T-helper 1 cell treated with Interleukin-12 subunit alpha and Interleukin-12 subunit beta and Interleukin-4 antibody, amounts not matched to agents 30 μg/mL and 1 μg/mL, for 36 hours (primary cell): ENCODE data around the gene CHN1.

Experiments used
- H3K27ac Mint-ChIP-seq: one replicate; pipeline ENCODE4 v1.8.0; 2021; ENCODE audit warnings: mild to moderate bottlenecking, mixed read lengths
- H3K27me3 Mint-ChIP-seq: one replicate; pipeline ENCODE4 v1.8.0; 2021; ENCODE audit warnings: low read depth, mixed read lengths
- H3K36me3 Mint-ChIP-seq: one replicate; pipeline ENCODE4 v1.8.0; 2021; ENCODE audit warnings: low read depth, mixed read lengths
- H3K4me1 Mint-ChIP-seq: one replicate; pipeline ENCODE4 v1.8.0; 2021; ENCODE audit warnings: low read depth, mixed read lengths
- H3K4me3 Mint-ChIP-seq: one replicate; pipeline ENCODE4 v1.8.0; 2021; ENCODE audit warnings: mild to moderate bottlenecking, moderate library complexity, mixed read lengths
- H3K9me3 Mint-ChIP-seq: one replicate; pipeline ENCODE4 v1.8.0; 2021; ENCODE audit warnings: mixed read lengths

The CHN1 gene

GRCh38 chr2:174836377-174836994 lies 168.7 kb downstream of the CHN1 start:
- Mint-ChIP-seq H3K27ac (no peak overlapping the region), H3K27me3 (no peaks in the 10 kb centered on the region), H3K4me1 (peaks cover 20% of the 10 kb centered on the region), H3K9me3 (peaks cover 19% of the 10 kb centered on the region), H3K4me3 (no peak overlapping the region), H3K36me3 (peaks cover 9% of the 10 kb centered on the region)

DNA sequence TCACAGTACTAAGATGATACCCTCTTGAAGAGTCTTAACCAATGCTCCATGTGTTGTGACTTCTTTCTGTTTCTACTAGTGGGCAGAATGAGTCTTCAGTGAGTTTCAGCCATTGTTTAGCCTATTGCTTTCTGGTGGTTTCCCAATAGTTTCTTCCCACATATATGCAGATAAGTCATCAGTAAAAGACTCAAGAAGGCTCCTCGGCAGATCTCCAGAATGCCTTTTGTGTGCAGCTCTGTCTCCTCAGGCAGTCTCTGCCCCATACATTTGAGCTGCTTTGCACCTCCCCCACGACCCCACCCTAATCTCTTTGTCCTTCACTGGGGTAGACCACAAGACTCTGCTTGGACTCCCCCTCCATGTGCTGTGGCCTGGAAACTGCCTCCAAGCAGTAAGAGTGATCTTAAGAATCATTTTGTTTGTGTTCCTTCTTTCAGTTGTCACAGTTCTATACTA lies 169.4 kb downstream of the CHN1 start:
- H3K36me3 Mint-ChIP-seq = peaks cover 9% of the 10 kb centered on the region
- peak overlapping the region; percentile 16 for H3K27ac Mint-ChIP-seq
- H3K4me1 Mint-ChIP-seq = peaks cover 20% of the 10 kb centered on the region
- no peaks in the 10 kb centered on the region for H3K27me3 Mint-ChIP-seq
- H3K9me3 Mint-ChIP-seq = peaks cover 19% of the 10 kb centered on the region
- no peak overlapping the region for H3K4me3 Mint-ChIP-seq

GRCh38 chr2:174833737-174834136 lies 171.4 kb downstream of the CHN1 start:
- peaks cover 19% of the 10 kb centered on the region for H3K9me3 Mint-ChIP-seq
- H3K27ac Mint-ChIP-seq = peak overlapping the region; percentile 2
- H3K27me3 Mint-ChIP-seq = no peaks in the 10 kb centered on the region
- peaks cover 9% of the 10 kb centered on the region for H3K36me3 Mint-ChIP-seq
- no peak overlapping the region for H3K4me3 Mint-ChIP-seq
- peaks cover 20% of the 10 kb centered on the region for H3K4me1 Mint-ChIP-seq

- H3K27me3 Mint-ChIP-seq = no peaks in the 10 kb centered on the region
- H3K4me1 Mint-ChIP-seq = peaks cover 14% of the 10 kb centered on the region
- peaks cover 16% of the 10 kb centered on the region for H3K9me3 Mint-ChIP-seq
- H3K4me3 Mint-ChIP-seq = no peak overlapping the region
- H3K36me3 Mint-ChIP-seq = peaks cover 8% of the 10 kb centered on the region
- H3K27ac Mint-ChIP-seq = no peak overlapping the region
Measured at GRCh38 chr2:174830561-174830960, 174.6 kb downstream of the CHN1 start.

- no peaks in the 10 kb centered on the region for H3K27me3 Mint-ChIP-seq
- peaks cover 9% of the 10 kb centered on the region for H3K4me1 Mint-ChIP-seq
- peaks cover 5% of the 10 kb centered on the region for H3K36me3 Mint-ChIP-seq
- no peak overlapping the region for H3K27ac Mint-ChIP-seq
- peaks cover 12% of the 10 kb centered on the region for H3K9me3 Mint-ChIP-seq
- H3K4me3 Mint-ChIP-seq = no peak overlapping the region
Measured at GRCh38 chr2:174829550-174829949, 175.6 kb downstream of the CHN1 start.

GRCh38 chr2:174827371-174828369 lies 177.5 kb downstream of the CHN1 start:
- H3K4me1 Mint-ChIP-seq = no peaks in the 10 kb centered on the region
- H3K36me3 Mint-ChIP-seq = no peaks in the 10 kb centered on the region
- H3K9me3 Mint-ChIP-seq = no peaks in the 10 kb centered on the region
- no peak overlapping the region for H3K4me3 Mint-ChIP-seq
- H3K27ac Mint-ChIP-seq = no peak overlapping the region
- H3K27me3 Mint-ChIP-seq = no peaks in the 10 kb centered on the region

GRCh38 chr2:174826051-174826450 lies 179.1 kb downstream of the CHN1 start:
- Mint-ChIP-seq H3K36me3 (no peaks in the 10 kb centered on the region), H3K27me3 (no peaks in the 10 kb centered on the region), H3K27ac (no peak overlapping the region), H3K4me1 (no peaks in the 10 kb centered on the region), H3K9me3 (no peaks in the 10 kb centered on the region), H3K4me3 (no peak overlapping the region)

GRCh38 chr2:174824068-174824467 lies 181.1 kb downstream of the CHN1 start:
- H3K9me3 Mint-ChIP-seq = no peaks in the 10 kb centered on the region

GRCh38 chr2:174821628-174822027 lies 183.6 kb downstream of the CHN1 start:
- Mint-ChIP-seq H3K27me3 (no peaks in the 10 kb centered on the region), H3K27ac (no peak overlapping the region), H3K9me3 (no peaks in the 10 kb centered on the region), H3K4me3 (no peak overlapping the region), H3K36me3 (no peaks in the 10 kb centered on the region), H3K4me1 (no peaks in the 10 kb centered on the region)

More at GRCh38 chr2:174824068-174824467, 181.1 kb downstream of the CHN1 start:
- Mint-ChIP-seq H3K4me1 (no peaks in the 10 kb centered on the region), H3K4me3 (no peak overlapping the region), H3K27ac (no peak overlapping the region), H3K27me3 (no peaks in the 10 kb centered on the region), H3K36me3 (no peaks in the 10 kb centered on the region)

GRCh38 chr2:174820361-174820760 lies 184.8 kb downstream of the CHN1 start:
- no peaks in the 10 kb centered on the region for H3K36me3 Mint-ChIP-seq
- no peaks in the 10 kb centered on the region for H3K27me3 Mint-ChIP-seq
- H3K27ac Mint-ChIP-seq = no peak overlapping the region
- no peaks in the 10 kb centered on the region for H3K4me1 Mint-ChIP-seq
- H3K9me3 Mint-ChIP-seq = no peaks in the 10 kb centered on the region
- H3K4me3 Mint-ChIP-seq = no peak overlapping the region

GRCh38 chr2:174815526-174815925 lies 189.7 kb downstream of the CHN1 start:
- no peak overlapping the region for H3K4me3 Mint-ChIP-seq
- no peaks in the 10 kb centered on the region for H3K27me3 Mint-ChIP-seq
- H3K27ac Mint-ChIP-seq = no peak overlapping the region
- no peaks in the 10 kb centered on the region for H3K36me3 Mint-ChIP-seq
- no peaks in the 10 kb centered on the region for H3K4me1 Mint-ChIP-seq
- no peaks in the 10 kb centered on the region for H3K9me3 Mint-ChIP-seq

- Mint-ChIP-seq H3K27ac (no peak overlapping the region), H3K36me3 (no peaks in the 10 kb centered on the region), H3K27me3 (no peaks in the 10 kb centered on the region), H3K4me1 (no peaks in the 10 kb centered on the region), H3K9me3 (no peaks in the 10 kb centered on the region), H3K4me3 (no peak overlapping the region)
Measured at GRCh38 chr2:174812037-174812436, 193.1 kb downstream of the CHN1 start.

- Mint-ChIP-seq H3K9me3 (no peaks in the 10 kb centered on the region), H3K27ac (no peak overlapping the region), H3K27me3 (peaks cover 6% of the 10 kb centered on the region), H3K4me1 (no peaks in the 10 kb centered on the region), H3K4me3 (no peak overlapping the region), H3K36me3 (no peaks in the 10 kb centered on the region)
Measured at GRCh38 chr2:174807931-174808330, 197.2 kb downstream of the CHN1 start.

DNA sequence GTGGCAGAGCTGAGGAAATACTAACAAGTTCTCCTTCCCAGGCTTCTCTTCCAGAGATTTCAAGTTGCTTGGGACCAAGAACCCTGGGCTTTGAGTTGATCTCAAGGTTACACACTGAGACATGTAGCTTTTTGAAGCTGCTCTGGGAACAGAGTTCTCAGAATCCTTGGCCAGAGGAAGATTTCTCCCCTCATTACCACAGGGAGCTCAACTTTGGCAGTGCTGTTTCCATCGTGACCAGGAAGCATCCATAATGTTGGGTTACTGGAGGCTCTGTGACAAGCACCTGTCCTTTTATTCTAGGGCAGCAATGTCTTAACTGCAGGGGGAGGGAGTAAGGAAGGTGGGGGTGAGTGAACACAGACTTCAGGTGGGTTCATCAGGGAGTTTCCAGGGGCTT lies 199.4 kb downstream of the CHN1 start:
- Mint-ChIP-seq H3K27me3 (peaks cover 6% of the 10 kb centered on the region), H3K4me3 (no peak overlapping the region), H3K4me1 (no peaks in the 10 kb centered on the region), H3K9me3 (no peaks in the 10 kb centered on the region), H3K27ac (no peak overlapping the region), H3K36me3 (no peaks in the 10 kb centered on the region)

DNA sequence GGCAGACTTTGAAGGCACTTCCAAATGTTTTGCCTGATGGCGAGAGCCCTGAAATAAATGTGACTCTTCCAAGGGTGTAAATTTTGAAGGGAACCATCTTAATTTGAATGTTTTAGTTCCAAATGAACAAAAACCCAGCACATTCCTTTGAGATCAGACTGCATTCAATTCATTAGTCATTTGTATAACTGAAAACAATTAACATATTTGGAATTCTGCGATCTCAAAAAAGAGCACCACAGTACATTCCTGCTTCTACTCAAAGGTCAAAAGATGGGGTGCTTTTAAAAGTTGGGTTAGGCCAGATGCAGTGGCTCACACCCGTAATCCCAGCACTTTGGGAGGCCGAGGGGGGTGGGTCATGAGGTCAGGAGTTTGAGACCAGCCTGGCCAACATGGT lies 202.7 kb downstream of the CHN1 start:
- Mint-ChIP-seq H3K27ac (no peak overlapping the region), H3K9me3 (no peaks in the 10 kb centered on the region), H3K36me3 (no peaks in the 10 kb centered on the region), H3K4me3 (no peak overlapping the region), H3K4me1 (no peaks in the 10 kb centered on the region), H3K27me3 (peaks cover 6% of the 10 kb centered on the region)
